Measurements from ENCODE around the gene SLC24A3.

Gene SLC24A3

DNA sequence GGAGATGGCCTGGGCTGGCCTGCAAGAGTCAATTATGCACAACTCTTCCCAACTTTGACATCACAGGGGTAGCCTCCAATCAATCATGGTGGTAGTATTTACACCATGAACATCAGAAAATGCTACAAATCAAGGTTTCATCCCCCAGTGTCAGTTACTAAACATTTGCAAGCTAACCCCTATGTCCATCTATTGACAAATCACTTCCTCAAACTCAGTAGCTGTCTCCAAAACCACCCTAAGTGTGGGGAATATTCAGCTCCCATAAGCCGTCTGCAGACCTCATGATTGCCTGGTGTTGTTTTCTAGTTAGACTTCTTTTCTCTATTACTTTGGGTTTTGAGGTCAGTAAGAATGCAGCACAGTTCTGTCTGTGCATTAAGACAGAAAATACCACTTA is 344.8 kb downstream of the SLC24A3 start:
- no peak for DNase-seq

- no peak for DNase-seq
These were observed 348.5 kb downstream of the SLC24A3 start for GRCh38 chr20:19560881-19561480.

GRCh38 chr20:19562426-19562825 is 350.0 kb downstream of the SLC24A3 start:
- no peak for DNase-seq

- DNase-seq = no peak
These were observed 351.8 kb downstream of the SLC24A3 start for GRCh38 chr20:19564261-19564660.

DNA sequence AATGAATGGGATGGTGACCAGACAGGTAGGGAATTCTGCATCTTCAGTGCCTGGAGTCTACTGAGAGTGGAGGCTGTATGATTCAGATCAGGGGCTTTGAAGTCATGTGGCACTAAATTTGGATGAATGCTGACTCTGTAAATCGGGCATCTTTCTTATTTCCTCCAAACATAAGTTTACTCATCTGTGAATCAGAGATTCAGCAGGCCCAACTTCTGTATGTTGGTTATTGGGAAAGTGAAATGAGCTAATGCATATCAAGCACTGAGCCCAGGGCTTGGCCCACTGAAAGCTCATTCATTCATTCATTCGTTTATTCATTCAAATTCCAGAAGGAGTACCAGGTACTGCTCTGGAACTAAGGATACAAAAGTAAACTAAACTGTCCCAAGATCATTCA is 353.3 kb downstream of the SLC24A3 start:
- no peak for DNase-seq

- no peak for DNase-seq
These were observed 353.9 kb downstream of the SLC24A3 start for GRCh38 chr20:19566226-19566945.

- no peak for DNase-seq
These were observed 355.7 kb downstream of the SLC24A3 start for GRCh38 chr20:19568128-19568527.

DNA sequence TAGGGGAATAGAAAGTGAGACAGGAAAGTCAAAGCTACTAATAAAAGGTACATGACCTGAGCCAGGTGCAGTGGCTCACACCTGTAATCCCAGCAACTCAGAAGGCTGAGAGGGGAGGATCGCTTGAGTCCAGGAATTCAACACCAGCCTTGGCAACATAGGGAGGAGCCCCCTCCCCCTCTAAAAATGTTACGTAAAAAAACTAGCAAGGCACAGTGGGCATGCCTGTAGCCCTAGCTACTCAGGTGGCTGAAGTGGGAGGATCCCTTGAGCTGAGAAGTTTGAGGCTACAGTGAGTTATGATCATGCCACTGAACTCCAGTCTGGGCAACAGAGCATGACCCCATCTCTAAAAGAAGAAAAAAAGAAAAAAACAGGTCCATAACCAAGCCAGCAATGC is 359.6 kb downstream of the SLC24A3 start:
- no peak for DNase-seq

DNA sequence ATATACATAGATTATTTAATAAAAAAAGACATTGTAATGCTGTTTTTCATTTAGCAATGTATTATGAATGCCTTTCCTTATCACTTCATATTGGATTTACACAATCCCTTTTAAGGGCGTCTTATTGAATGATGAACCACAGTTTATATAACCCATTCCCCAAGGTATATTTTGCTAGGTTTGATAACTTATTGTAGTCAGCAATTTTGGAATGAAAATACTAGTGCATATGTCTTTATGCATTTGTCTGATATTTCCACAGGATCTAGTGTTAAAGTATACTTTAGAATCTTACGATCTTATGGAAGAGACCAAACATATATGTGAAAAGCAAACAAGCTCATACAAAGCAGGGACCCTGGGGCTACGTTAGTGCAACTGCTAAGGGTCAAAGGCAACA is 365.2 kb downstream of the SLC24A3 start:
- DNase-seq = no peak

DNA sequence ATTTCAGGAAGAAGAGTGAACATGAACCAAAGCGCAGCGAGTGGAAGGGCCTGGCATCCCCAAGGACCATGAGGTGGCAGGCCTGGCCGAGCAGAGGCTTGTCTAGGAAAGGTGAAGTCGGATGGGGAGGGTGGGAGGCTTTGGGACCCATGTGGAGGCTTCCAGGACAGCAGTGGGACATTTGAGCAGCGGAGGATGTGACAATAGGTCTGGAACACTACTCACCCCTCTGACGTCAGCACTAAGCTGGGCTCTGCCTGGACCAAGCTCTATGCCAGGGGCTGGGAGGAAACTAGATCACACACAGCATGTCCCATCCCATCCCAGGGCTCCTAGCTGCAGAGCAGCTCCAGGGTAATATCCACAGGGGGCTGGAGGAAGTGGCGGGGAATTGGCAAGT is 370.3 kb downstream of the SLC24A3 start:
- DNase-seq = no peak

DNA sequence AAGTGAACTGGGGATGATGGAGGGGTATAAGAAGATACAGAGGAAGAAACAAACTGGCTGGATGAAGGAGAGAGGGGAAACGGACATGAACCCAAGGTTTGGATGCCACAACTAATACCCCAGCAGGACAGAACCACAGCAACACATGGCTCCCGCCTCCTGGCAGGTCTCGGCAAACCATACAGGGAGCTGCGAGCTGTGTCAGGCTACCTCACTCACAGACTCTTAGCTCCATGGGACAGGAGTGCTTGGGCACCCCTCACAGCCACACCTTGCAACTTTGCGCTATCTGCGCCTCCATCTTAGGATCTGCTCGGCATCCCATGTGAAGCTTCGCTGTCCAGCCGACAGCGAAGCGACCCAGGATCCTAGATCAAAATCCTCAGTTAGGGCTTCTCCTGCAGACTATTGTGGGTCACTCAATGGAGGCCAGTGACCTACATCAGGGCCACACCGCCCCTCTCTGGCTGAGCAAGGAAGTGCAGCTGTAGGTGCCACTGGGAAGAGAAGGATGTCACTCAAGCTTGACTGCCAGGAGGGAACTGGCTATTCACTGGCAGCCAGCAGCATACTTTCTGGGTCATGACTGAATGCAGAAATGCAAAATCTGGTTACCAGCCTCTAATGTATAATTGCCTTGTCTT is 371.2 kb downstream of the SLC24A3 start:
- no peak for DNase-seq

DNA sequence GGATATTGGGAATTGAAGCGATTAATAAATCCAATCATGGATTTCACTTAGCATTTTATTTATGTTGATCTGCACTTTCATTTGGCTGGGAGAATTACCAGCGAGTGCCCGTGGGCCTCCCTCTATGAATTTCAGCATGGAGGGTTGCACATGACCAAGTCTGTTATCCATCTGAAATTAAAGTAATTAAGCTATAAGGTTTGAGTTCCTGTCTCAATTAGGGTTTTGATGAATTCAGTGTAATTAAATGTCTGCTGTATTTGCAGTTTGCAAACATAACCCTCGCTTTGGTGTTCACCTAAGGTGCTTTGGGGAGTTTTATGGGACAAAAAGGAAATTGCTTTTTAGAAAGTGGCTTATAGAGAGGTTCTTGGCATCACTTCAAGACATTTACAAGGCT is 375.8 kb downstream of the SLC24A3 start:
- no peak for DNase-seq

DNA sequence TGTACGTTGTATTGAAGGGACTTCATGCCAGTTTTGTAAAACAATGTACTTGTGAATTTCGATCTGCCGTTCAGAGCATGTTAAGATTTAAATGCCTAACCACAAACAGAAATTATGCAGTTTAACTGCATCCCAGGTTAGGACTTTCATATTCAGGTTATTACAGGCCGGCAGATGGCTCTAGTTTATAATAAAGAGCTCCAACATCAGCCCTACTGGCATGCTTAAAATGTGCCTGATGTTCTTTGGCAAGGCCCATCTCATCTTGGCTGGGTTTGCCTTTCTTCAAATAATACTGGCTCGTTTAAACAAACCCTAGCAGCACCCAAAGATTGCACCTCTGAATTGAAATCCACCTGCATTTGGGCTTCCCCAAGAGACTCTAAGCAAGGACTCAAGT is 376.3 kb downstream of the SLC24A3 start:
- DNase-seq = no peak

DNA sequence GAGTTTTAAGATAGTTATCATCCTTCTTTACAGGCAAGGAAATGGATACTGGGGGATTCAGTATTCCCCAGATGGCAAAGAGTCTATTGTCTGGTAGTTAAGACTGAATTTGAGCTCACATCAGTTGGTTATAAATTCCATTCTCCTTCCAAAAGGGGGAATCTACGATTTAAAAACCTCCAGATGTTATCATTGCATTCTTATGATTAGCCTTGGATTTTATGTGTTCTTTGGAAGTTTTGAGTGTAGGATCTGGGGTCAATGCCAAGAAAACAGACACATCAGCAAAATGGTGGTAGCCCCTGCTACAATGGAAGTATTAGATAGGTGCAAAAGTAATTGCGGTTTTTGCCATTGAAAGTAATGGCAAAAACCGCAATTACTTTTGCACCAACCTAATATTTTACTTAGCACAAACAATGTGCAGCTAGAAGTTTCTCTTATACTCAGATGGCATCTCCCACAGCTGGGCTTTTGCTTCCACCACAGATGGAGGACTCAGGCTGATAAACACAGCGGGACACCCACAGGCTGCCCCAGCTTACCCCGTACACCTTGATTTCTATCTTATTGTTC is 377.4 kb downstream of the SLC24A3 start:
- DNase-seq = no peak

DNA sequence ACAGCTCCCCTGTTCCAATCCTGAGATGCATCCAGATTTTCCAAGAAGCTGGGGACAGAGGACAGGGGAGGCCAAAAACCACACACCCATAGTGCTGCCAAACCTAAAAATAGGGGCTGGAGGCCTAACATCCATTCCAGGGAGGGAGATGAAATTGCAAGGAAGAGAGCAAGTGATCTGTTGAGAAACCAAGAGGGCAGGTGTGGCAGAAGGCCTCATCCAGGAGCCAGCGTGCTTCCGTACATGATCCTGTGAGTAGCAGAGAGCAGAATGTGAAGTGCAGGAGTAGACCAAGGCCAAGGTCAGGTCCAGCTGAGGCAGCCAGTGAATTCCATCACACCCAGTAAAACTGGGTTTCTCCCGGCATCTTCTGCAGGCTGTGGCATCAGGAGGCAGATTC is 377.9 kb downstream of the SLC24A3 start:
- no peak for DNase-seq

GRCh38 chr20:19593762-19594161 is 381.3 kb downstream of the SLC24A3 start:
- DNase-seq = no peak

DNA sequence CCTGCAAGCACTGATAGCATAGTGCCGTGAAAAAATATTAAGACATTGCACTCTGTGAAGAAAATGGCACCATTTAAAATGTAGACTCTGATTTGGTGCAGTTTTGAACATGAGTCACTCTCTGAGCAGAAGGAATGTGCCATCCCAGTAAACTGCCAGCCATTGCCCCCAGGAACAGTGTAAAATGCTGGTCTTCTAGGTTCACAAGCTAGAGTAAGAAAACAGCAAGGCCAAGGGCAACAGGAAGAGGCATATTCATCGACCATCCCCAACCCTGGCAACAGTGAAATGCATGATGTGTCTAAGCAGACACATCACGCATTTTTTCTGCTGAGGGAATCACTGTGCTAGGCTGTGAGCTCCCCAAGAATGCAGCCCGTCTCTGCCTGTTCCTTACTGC is 382.5 kb downstream of the SLC24A3 start:
- DNase-seq = no peak

- no peak for DNase-seq
These were observed 385.8 kb downstream of the SLC24A3 start for GRCh38 chr20:19598117-19598850.

GRCh38 chr20:19599200-19599599 is 386.8 kb downstream of the SLC24A3 start:
- no peak for DNase-seq

DNA sequence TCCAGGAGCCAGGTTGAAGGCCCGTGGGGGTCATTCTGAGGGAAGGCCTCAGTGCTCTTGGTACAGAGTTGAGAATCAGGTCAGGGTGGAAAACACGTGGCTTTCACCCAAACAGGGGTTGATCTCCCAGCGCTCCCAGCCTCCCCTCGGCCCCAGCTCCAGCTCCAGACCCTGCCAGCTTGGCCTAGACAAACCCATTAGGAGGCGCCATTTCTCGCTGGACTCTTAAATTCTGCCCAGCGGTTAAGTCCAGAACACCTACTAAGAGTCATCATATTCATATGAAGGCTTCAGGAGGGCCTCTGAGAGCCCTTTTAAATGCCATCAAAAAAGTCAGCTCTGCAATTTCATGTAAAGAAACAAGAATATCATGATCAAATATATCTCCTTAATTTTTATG is 387.6 kb downstream of the SLC24A3 start:
- no peak for DNase-seq

- DNase-seq = no peak
These were observed 388.8 kb downstream of the SLC24A3 start for GRCh38 chr20:19601126-19601810.

DNA sequence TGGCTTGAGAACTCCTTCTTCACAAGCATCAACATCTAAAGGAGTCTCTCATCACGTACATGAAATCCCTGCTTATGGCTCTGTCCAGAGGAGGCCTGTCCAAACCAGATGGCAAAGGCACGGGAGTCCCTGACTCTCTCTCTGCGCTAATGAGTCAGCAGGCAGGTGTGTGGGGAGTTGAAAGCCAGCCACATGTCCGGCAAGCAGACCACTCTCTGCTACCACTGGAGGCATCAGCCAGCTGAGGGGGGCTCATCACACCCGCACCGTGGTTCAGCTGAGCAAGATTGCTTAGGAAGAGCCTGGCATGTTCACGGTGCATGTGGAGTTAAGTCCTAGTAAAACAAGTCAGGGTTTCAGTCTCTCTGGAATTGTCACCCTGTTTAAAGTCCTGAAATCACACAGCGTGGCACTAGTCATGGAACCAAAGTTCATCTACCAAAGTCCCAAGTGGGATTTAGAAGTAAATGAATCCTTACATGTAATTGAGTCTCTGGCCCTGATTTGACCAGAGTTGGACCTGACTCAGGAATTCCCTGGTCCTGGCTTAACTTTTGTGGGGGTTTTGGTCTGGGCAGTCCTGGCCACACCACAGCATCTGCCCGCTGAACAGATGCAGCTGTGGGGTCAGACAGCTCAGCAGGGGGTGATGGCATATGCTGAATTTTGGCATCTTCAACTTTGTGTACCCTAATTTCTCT is 390.4 kb downstream of the SLC24A3 start:
- no peak for DNase-seq
